Measurements from ENCODE around the gene CHD9. TPM values are rescaled to one million over a fixed set of nuclear protein-coding genes. Genes with fewer than 3 reads are reported as not detected.
A peak's percentile ranks its signal among the peaks of the same experiment; 100 is the strongest.

The CHD9 gene
- total and polyA plus RNA-seq, 9 of the 15 experiments (the other 6 are each of a cell fraction or from before 2014, with no cell fraction given) = 29.0 to 69.3 (median 40.6) TPM

- TF ChIP-seq NR2C2 (CRISPR knock-in tag; IDR thresholded peaks at IDR 0.05) = no peak
- peak; percentile 54; the same call in 1 of the 2 replicates for TF ChIP-seq NR2C2 (tag; IDR thresholded peaks at IDR 0.05)
- TF ChIP-seq SIRT6 (IDR thresholded peaks at IDR 0.05; ENCODE audit: low read depth, low read length) = no peak
- TF ChIP-seq ZMIZ1 (IDR thresholded peaks at IDR 0.05; ENCODE audit: low read depth in 2 of 2, low read length in 2 of 2) = 0 out of 4 replicates have a peak, but pooled peaks of 1 of the 2 experiments have one; percentile 22
- peak; percentile 17; the same call in 1 of the 2 replicates for TF ChIP-seq MTA2 (IDR thresholded peaks at IDR 0.05; ENCODE audit: low read depth)
- no peak for TF ChIP-seq ZNF507 (tag; conservative IDR thresholded peaks at IDR 0.05)
- TF ChIP-seq MTA1 (IDR thresholded peaks at IDR 0.05; ENCODE audit: borderline replicate concordance) = peak; percentile 57; the same call in 1 of the 2 replicates
- no peak for TF ChIP-seq CREB3 (tag; conservative IDR thresholded peaks at IDR 0.05; ENCODE audit: low read depth)
- TF ChIP-seq XRCC4 (IDR thresholded peaks at IDR 0.05; ENCODE audit: extremely low read depth, insufficient read depth, insufficient read length) = no peak
- peak in 1 of 2 experiments; percentile 45 for TF ChIP-seq AFF1 (IDR thresholded peaks at IDR 0.05; ENCODE audit: low read depth in 1 of 2, partially characterized antibody in 2 of 2)
- peak; percentile 71 for TF ChIP-seq ARID1B (IDR thresholded peaks at IDR 0.05)
- TF ChIP-seq DEAF1 (CRISPR knock-in tag; IDR thresholded peaks at IDR 0.05) = no peak
- no peak for TF ChIP-seq NUFIP1 (IDR thresholded peaks at IDR 0.05; ENCODE audit: partially characterized antibody)
- TF ChIP-seq MTA3 (IDR thresholded peaks at IDR 0.05; ENCODE audit: borderline replicate concordance) = peak; percentile 75
- peak; percentile 50 to 54; a peak in 1 of 4 replicates for TF ChIP-seq SIN3A (IDR thresholded peaks at IDR 0.05; ENCODE audit: borderline replicate concordance in 2 of 2, control insufficient read depth in 1 of 2, low read depth in 2 of 2, low read length in 2 of 2)
- TF ChIP-seq CHD1 (IDR thresholded peaks at IDR 0.05; ENCODE audit: low read length) = no peak
Observed at GRCh38 chr16:53055541-53056391, 975 bp downstream of the CHD9 start (continued).
